ENCODE results near the gene TTC17. TPM values are rescaled to one million over a fixed set of nuclear protein-coding genes. Genes with fewer than 3 reads are reported as not detected.

Gene TTC17
- total and polyA plus RNA-seq, 2 of the 4 experiments (the other 2 are of a cell fraction) = 56.3 to 61.3 TPM

DNA sequence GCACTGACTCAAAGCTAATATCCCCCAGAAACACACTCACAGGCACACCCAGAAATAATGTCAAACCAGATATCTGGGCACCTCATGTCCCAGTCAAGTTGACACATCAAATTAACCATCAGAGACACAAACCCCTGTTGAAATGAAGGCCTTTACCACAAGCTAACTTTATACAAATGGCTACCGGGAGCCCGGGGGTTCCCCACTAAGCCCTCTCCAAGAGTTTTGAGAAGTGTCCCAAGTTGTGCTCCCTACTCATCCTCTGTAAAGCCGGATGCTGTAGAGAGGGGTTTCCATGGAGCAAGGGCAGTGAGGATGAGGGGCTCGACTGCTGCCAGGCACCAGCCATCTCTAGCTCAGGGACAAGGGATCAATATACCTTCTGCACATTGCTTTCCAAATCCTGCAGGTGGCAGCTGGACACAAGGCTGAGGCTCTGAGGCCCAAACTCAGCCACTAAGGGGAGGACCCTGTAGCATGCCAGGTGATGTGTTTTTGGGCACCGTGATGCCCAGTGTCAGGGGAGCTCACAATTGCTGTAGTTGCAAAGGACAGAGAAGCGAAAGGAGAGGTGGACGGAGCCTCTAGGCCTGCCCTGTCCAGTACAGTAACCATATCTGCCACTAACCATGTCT, 145.7 kb downstream of the TTC17 start:
- Histone ChIP-seq H2BK5ac (ENCODE audit: low read depth, low read length, poor library complexity, severe bottlenecking) (no peak overlapping the region), H2AFZ (replicated peaks; ENCODE audit: low read length, poor library complexity) (no peak overlapping the region), H2BK120ac (ENCODE audit: low read depth, low read length) (no peak overlapping the region), H3K27me3 (ENCODE audit: control insufficient read depth, insufficient read depth, low read length) (peaks cover 3% of the 10 kb centered on the region), H3K4me1 (ENCODE audit: control insufficient read depth, insufficient read depth, low read length) (no peaks in the 10 kb centered on the region), H2AK9ac (replicated peaks; ENCODE audit: low read depth, low read length, poor library complexity) (no peak overlapping the region), H2BK20ac (ENCODE audit: low read depth, low read length) (no peak overlapping the region), H3K36me3 (ENCODE audit: control insufficient read depth, insufficient read depth, low read length) (no peaks in the 10 kb centered on the region), H3K4ac (ENCODE audit: low read depth, low read length) (no peak overlapping the region), H3K9ac (ENCODE audit: low read depth, low read length) (no peak overlapping the region), H4K91ac (ENCODE audit: insufficient read depth, low read depth, low read length) (no peak overlapping the region), H3K27ac (ENCODE audit: insufficient read depth, low read length) (no peak overlapping the region), H3K4me3 (ENCODE audit: insufficient read depth, low read depth, low read length) (no peak overlapping the region), H3K9me3 (ENCODE audit: control insufficient read depth, insufficient read depth, low read length) (no peaks in the 10 kb centered on the region), H3K23ac (ENCODE audit: low read depth, low read length) (no peak overlapping the region), H3K14ac (replicated peaks; ENCODE audit: low read depth, low read length) (no peak overlapping the region), H2BK15ac (ENCODE audit: low read depth, low read length) (no peak overlapping the region), H3K9me1 (ENCODE audit: insufficient read depth, low read length) (no peaks in the 10 kb centered on the region), H3K56ac (ENCODE audit: extremely low read depth, insufficient read depth, low read length) (no peak overlapping the region), H2AK5ac (ENCODE audit: low read depth, low read length) (no peak overlapping the region), H3K79me1 (ENCODE audit: low read depth in 1 of 2, low read length in 2 of 2) (no peaks in the 10 kb centered on the region), H4K5ac (ENCODE audit: low read depth, low read length) (no peak overlapping the region), H4K8ac (ENCODE audit: low read depth in 2 of 2, low read length in 2 of 2) (no peak overlapping the region), H3K4me2 (ENCODE audit: low read depth, low read length) (no peak overlapping the region), H4K20me1 (ENCODE audit: insufficient read depth, low read length) (no peaks in the 10 kb centered on the region), H3K18ac (ENCODE audit: low read depth, low read length) (no peak overlapping the region)
- dilution Hi-C loops (cut with HindIII; ENCODE audit: low sequenced_read_pairs, unreplicated experiment) (no loop called here), intact Hi-C loops (cut with micrococcal nuclease) (loop anchor here (5.0 kb wide), 1 partner anchor 348 kb away; no protein-coding TSS in a partner anchor), in situ Hi-C loops (cut with MboI; ENCODE audit: low sequenced_read_pairs) (no loop called here)
- POLR2A ChIA-PET (ENCODE audit: unreplicated experiment) = no interaction called here
- BruUV-seq (replicated peaks) = no TSS peak
- CTCF ChIA-PET = interaction anchor here (1.1 to 2.4 kb wide), 3 partner anchors 63 to 347 kb away, joined by 3 to 8 read pairs (median 6); no protein-coding TSS in a partner anchor
- 56% methylated on average over 3 of the region's 7 CpGs; no CpG with 5 or more reads in 1 of the 2 experiments for WGBS, 2 experiments (ENCODE audit: extremely low coverage in 2 of 2, insufficient read length in 1 of 2)
- ATAC-seq (ENCODE audit: low read depth) (peak; percentile 44; the same call in 1 of the 2 replicates), DNase-seq (peak; percentile 13)
- no peak for TF ChIP-seq NFE2L2 (IDR thresholded peaks at IDR 0.05; ENCODE audit: low read depth, low read length)
- no peak for TF ChIP-seq RCOR1 (IDR thresholded peaks at IDR 0.05; ENCODE audit: insufficient replicate concordance, low read length)
- TF ChIP-seq, protein P1, sequence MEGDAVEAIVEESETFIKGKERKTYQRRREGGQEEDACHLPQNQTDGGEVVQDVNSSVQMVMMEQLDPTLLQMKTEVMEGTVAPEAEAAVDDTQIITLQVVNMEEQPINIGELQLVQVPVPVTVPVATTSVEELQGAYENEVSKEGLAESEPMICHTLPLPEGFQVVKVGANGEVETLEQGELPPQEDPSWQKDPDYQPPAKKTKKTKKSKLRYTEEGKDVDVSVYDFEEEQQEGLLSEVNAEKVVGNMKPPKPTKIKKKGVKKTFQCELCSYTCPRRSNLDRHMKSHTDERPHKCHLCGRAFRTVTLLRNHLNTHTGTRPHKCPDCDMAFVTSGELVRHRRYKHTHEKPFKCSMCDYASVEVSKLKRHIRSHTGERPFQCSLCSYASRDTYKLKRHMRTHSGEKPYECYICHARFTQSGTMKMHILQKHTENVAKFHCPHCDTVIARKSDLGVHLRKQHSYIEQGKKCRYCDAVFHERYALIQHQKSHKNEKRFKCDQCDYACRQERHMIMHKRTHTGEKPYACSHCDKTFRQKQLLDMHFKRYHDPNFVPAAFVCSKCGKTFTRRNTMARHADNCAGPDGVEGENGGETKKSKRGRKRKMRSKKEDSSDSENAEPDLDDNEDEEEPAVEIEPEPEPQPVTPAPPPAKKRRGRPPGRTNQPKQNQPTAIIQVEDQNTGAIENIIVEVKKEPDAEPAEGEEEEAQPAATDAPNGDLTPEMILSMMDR (conservative IDR thresholded peaks at IDR 0.05; ENCODE audit: low read depth, low read length) = peak; percentile 36
- TF ChIP-seq RAD21 (IDR thresholded peaks at IDR 0.05; ENCODE audit: low read length) = peak; percentile 54
- TF ChIP-seq, protein P2, sequence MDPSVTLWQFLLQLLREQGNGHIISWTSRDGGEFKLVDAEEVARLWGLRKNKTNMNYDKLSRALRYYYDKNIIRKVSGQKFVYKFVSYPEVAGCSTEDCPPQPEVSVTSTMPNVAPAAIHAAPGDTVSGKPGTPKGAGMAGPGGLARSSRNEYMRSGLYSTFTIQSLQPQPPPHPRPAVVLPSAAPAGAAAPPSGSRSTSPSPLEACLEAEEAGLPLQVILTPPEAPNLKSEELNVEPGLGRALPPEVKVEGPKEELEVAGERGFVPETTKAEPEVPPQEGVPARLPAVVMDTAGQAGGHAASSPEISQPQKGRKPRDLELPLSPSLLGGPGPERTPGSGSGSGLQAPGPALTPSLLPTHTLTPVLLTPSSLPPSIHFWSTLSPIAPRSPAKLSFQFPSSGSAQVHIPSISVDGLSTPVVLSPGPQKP (IDR thresholded peaks at IDR 0.05; ENCODE audit: borderline replicate concordance, low read depth, low read length) = no peak
- no peak for TF ChIP-seq CEBPB (IDR thresholded peaks at IDR 0.05; ENCODE audit: low read depth, low read length)
- no peak for TF ChIP-seq FOS (IDR thresholded peaks at IDR 0.05; ENCODE audit: low read depth, low read length)
- peak; percentile 30; the same call in 1 of the 2 replicates for TF ChIP-seq SMC3 (IDR thresholded peaks at IDR 0.05; ENCODE audit: low read depth, low read length)
- no peak for TF ChIP-seq BHLHE40 (IDR thresholded peaks at IDR 0.05; ENCODE audit: low read depth, low read length)
- no peak for TF ChIP-seq MAFK (IDR thresholded peaks at IDR 0.05; ENCODE audit: low read depth, low read length)
- no peak for TF ChIP-seq MAZ (IDR thresholded peaks at IDR 0.05; ENCODE audit: borderline replicate concordance, low read depth, low read length)
- no peak for TF ChIP-seq POLR2A (IDR thresholded peaks at IDR 0.05; ENCODE audit: low read depth, low read length)
- TF ChIP-seq, protein P3, sequence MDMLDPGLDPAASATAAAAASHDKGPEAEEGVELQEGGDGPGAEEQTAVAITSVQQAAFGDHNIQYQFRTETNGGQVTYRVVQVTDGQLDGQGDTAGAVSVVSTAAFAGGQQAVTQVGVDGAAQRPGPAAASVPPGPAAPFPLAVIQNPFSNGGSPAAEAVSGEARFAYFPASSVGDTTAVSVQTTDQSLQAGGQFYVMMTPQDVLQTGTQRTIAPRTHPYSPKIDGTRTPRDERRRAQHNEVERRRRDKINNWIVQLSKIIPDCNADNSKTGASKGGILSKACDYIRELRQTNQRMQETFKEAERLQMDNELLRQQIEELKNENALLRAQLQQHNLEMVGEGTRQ (IDR thresholded peaks at IDR 0.05; ENCODE audit: low read depth, low read length) = no peak
- no peak for TF ChIP-seq MXI1 (IDR thresholded peaks at IDR 0.05; ENCODE audit: borderline replicate concordance, low read depth, low read length)
- TF ChIP-seq CHD1 (IDR thresholded peaks at IDR 0.05; ENCODE audit: low read depth, low read length) = no peak
- no peak for TF ChIP-seq RFX5 (IDR thresholded peaks at IDR 0.05; ENCODE audit: low read depth, low read length)
